ENCODE measurements around the gene MYH9.

Gene MYH9

GRCh38 chr22:36297568-36297967 is 90.2 kb downstream of the MYH9 start:
- no peak overlapping the region for H3K4me3 Mint-ChIP-seq
- no peak for TF ChIP-seq CTCF (IDR thresholded peaks at IDR 0.05; ENCODE audit: unreplicated experiment in 3 of 3)
- no peaks in the 10 kb centered on the region for H3K9me3 Mint-ChIP-seq
- H3K27me3 Mint-ChIP-seq (ENCODE audit: low read depth), result no peaks in the 10 kb centered on the region
- no peak overlapping the region for H3K27ac Mint-ChIP-seq
- H3K36me3 Mint-ChIP-seq (ENCODE audit: low read depth), result peaks cover 70% of the 10 kb centered on the region
- H3K4me1 Mint-ChIP-seq, result no peaks in the 10 kb centered on the region

GRCh38 chr22:36296690-36297089 is 91.1 kb downstream of the MYH9 start:
- Mint-ChIP-seq H3K36me3 (ENCODE audit: low read depth) (peaks cover 75% of the 10 kb centered on the region), H3K4me1 (no peaks in the 10 kb centered on the region), H3K4me3 (no peak overlapping the region), H3K9me3 (no peaks in the 10 kb centered on the region), H3K27ac (no peak overlapping the region), H3K27me3 (ENCODE audit: low read depth) (no peaks in the 10 kb centered on the region)
- no peak for TF ChIP-seq CTCF (IDR thresholded peaks at IDR 0.05; ENCODE audit: unreplicated experiment in 3 of 3)

- Mint-ChIP-seq H3K9me3 (no peaks in the 10 kb centered on the region), H3K4me1 (no peaks in the 10 kb centered on the region), H3K36me3 (ENCODE audit: low read depth) (peaks cover 75% of the 10 kb centered on the region), H3K4me3 (no peak overlapping the region), H3K27me3 (ENCODE audit: low read depth) (no peaks in the 10 kb centered on the region), H3K27ac (no peak overlapping the region)
- TF ChIP-seq CTCF (IDR thresholded peaks at IDR 0.05; ENCODE audit: unreplicated experiment in 3 of 3), result no peak
These were observed 92.5 kb downstream of the MYH9 start for GRCh38 chr22:36295247-36295646.

- no peaks in the 10 kb centered on the region for H3K4me1 Mint-ChIP-seq
- H3K4me3 Mint-ChIP-seq, result no peak overlapping the region
- H3K9me3 Mint-ChIP-seq, result no peaks in the 10 kb centered on the region
- H3K27me3 Mint-ChIP-seq (ENCODE audit: low read depth), result no peaks in the 10 kb centered on the region
- H3K36me3 Mint-ChIP-seq (ENCODE audit: low read depth), result peaks cover 78% of the 10 kb centered on the region
- no peak overlapping the region for H3K27ac Mint-ChIP-seq
- TF ChIP-seq CTCF (IDR thresholded peaks at IDR 0.05; ENCODE audit: unreplicated experiment in 3 of 3), result no peak
These were observed 93.0 kb downstream of the MYH9 start for GRCh38 chr22:36294801-36295200.

- H3K36me3 Mint-ChIP-seq (ENCODE audit: low read depth), result peaks cover 80% of the 10 kb centered on the region
- no peaks in the 10 kb centered on the region for H3K9me3 Mint-ChIP-seq
- no peaks in the 10 kb centered on the region for H3K4me1 Mint-ChIP-seq
- H3K27ac Mint-ChIP-seq, result no peak overlapping the region
- H3K4me3 Mint-ChIP-seq, result no peak overlapping the region
- H3K27me3 Mint-ChIP-seq (ENCODE audit: low read depth), result no peaks in the 10 kb centered on the region
- no peak for TF ChIP-seq CTCF (IDR thresholded peaks at IDR 0.05; ENCODE audit: unreplicated experiment in 3 of 3)
These were observed 93.5 kb downstream of the MYH9 start for GRCh38 chr22:36294293-36294620.

- H3K36me3 Mint-ChIP-seq (ENCODE audit: low read depth), result peaks cover 85% of the 10 kb centered on the region
- no peak overlapping the region for H3K27ac Mint-ChIP-seq
- H3K27me3 Mint-ChIP-seq (ENCODE audit: low read depth), result no peaks in the 10 kb centered on the region
- no peak overlapping the region for H3K4me3 Mint-ChIP-seq
- TF ChIP-seq CTCF (IDR thresholded peaks at IDR 0.05; ENCODE audit: unreplicated experiment in 3 of 3), result no peak
- no peaks in the 10 kb centered on the region for H3K4me1 Mint-ChIP-seq
- H3K9me3 Mint-ChIP-seq, result no peaks in the 10 kb centered on the region
These were observed 94.0 kb downstream of the MYH9 start for GRCh38 chr22:36293606-36294292.

Measured in nephron (organoid).